ENCODE measurements around the gene CCDC51. TPM values are rescaled to one million over a fixed set of nuclear protein-coding genes. Genes with fewer than 3 reads are reported as not detected.

CCDC51 gene
- total RNA-seq = 9.8 and 11.2 TPM in 2 replicates
- polyA plus RNA-seq = 10.1 and 11.3 TPM in 2 replicates
- 12.5 TPM in 2 replicates for polyA plus RNA-seq (2011; cell fraction: cytosol; rRNA removed)
- 5.2 and 5.5 TPM in 2 replicates for polyA plus RNA-seq (2011; cell fraction: nucleus; rRNA removed)
- polyA plus RNA-seq (2012) = 8.8 and 11.8 TPM in 2 replicates
- 6.5 and 7.6 TPM in 2 replicates for polyA minus RNA-seq
- 8.0 TPM for polyA minus RNA-seq (2011; cell fraction: cytosol; rRNA and poly(A)+ RNA removed)
- 0.48 and 1.7 TPM in 2 replicates for polyA minus RNA-seq (2011; cell fraction: nucleus; rRNA and poly(A)+ RNA removed)
- Bru-seq, nascent RNA = percentile 46 among the genes with signal in this experiment
- percentile 60 among the genes with signal in this experiment for BruChase-seq, experiment 1, labeled RNA remaining after a 6-hour chase
- percentile 50 among the genes with signal in this experiment for BruChase-seq, experiment 2, labeled RNA remaining after a 2-hour chase
- long read RNA-seq, transcript CCDC51-201 (4 exons, 1,560 nt) = major isoform, 18 of 56 reads
- long read RNA-seq, transcript CCDC51-206 (4 exons, 1,461 nt) = minor isoform, 7 of 56 reads
- long read RNA-seq, transcript CCDC51-202 (4 exons, 1,385 nt) = minor isoform, 10 of 56 reads
- long read RNA-seq, partial matches to known transcripts = 6 of 56 reads
- long read RNA-seq, other reads (novel, unspliced or antisense) = 15 of 56 reads

- no peaks in the 10 kb centered on the region for H3K9me3 ChIP-seq (replicated peaks; ENCODE audit: control insufficient read depth, insufficient read depth, low read length)
- peaks cover 26% of the 10 kb centered on the region for H3K79me2 ChIP-seq (ENCODE audit: control insufficient read depth, insufficient read depth, low read length)
- CTCF ChIA-PET = interaction anchor here (0.8 to 2.3 kb wide), 12 partner anchors 8 to 246 kb away, joined by 3 to 35 read pairs (median 4); no protein-coding TSS in a partner anchor
- peak within 1 kb of the TSS; percentile 73 to 91 (median 77) for H3K4me3 ChIP-seq (replicated peaks in 1 of 3; ENCODE audit: insufficient read depth in 1 of 3, low read depth in 1 of 3, low read length in 3 of 3)
- peak; percentile 75 for TF ChIP-seq POLR2A (IDR thresholded peaks at IDR 0.05; ENCODE audit: low read depth, low read length)
- peak; percentile 77 for TF ChIP-seq POLR2AphosphoS5 (IDR thresholded peaks at IDR 0.05; ENCODE audit: insufficient read depth, low read depth, low read length)
- TF ChIP-seq CTCF (IDR thresholded peaks at IDR 0.05; ENCODE audit: extremely low read depth in 1 of 2, insufficient read depth in 1 of 2, low read depth in 1 of 2, low read length in 2 of 2) = no peak
- H3K9me1 ChIP-seq (replicated peaks; ENCODE audit: control insufficient read depth, extremely low read depth, insufficient read depth, low read length) = no peaks in the 10 kb centered on the region
- H3K9ac ChIP-seq (replicated peaks; ENCODE audit: extremely low read depth, insufficient read depth, low read length) = peak within 1 kb of the TSS; percentile 89
- H2AFZ ChIP-seq (ENCODE audit: low read depth, low read length) = peak within 1 kb of the TSS; percentile 99
- no peaks in the 10 kb centered on the region for H3K27me3 ChIP-seq (ENCODE audit: control insufficient read depth in 2 of 2, insufficient read depth in 2 of 2, low read length in 2 of 2)
- H4K20me1 ChIP-seq (replicated peaks; ENCODE audit: control insufficient read depth, extremely low read depth, insufficient read depth, low read length) = no peaks in the 10 kb centered on the region
- peak; percentile 99 for FAIRE-seq
- peak; percentile 96 for DNase-seq (ENCODE audit: low read depth, low spot score)
- dilution Hi-C loops (cut with MboI; ENCODE audit: extremely low pct_ligation_motif_present, low sequenced_read_pairs) = no loop called here
- POLR2A ChIA-PET = interaction anchor here (0.7 to 1.1 kb wide), 2 partner anchors 11 to 39 kb away, joined by 4 to 5 read pairs; no protein-coding TSS in a partner anchor
- H3K4me2 ChIP-seq (ENCODE audit: insufficient read depth, low read length) = peak within 1 kb of the TSS; percentile 87
- H3K36me3 ChIP-seq (ENCODE audit: control insufficient read depth in 2 of 2, extremely low read depth in 1 of 2, insufficient read depth in 2 of 2, low read length in 2 of 2) = peaks cover 8% of the 10 kb centered on the region in 2 experiments
- peaks cover 16% of the 10 kb centered on the region for H3K4me1 ChIP-seq (ENCODE audit: control insufficient read depth, extremely low read depth, insufficient read depth, low read length)
- peak within 1 kb of the TSS; percentile 79 for H3K27ac ChIP-seq (ENCODE audit: insufficient read depth, low read depth, low read length)
- intact Hi-C loops (cut with micrococcal nuclease) = loop anchor here (1.0 to 2.0 kb wide), 3 partner anchors 25 to 109 kb away; partner anchors contain the start of gene SHISA5
- BruUV-seq (replicated peaks) = TSS peak; percentile 72
Measured at GRCh38 chr3:48439820-48440589, at the start of gene CCDC51, which contains the start of gene TMA7. Gene CCDC51 (minus strand): TSS chr3:48440119. CDS start chr3:48435128, 4,991 bp downstream. Gene TMA7 (plus strand): TSS chr3:48440257. CDS start chr3:48440297, 40 bp downstream.
